EH (cell line): ENCODE measurements around the gene PEMT.

Experiments
- DNase-seq: peaks from one replicate; pipeline ENCODE4 v3.0.0-alpha.2; 2015; ENCODE audit warnings: low read depth

PEMT gene

GRCh38 chr17:17535957-17536356 lies 55.6 kb downstream of the PEMT start:
- peak; percentile 81 for DNase-seq

- no peak for DNase-seq
Observed at GRCh38 chr17:17533901-17534441, 57.5 kb downstream of the PEMT start.

DNA sequence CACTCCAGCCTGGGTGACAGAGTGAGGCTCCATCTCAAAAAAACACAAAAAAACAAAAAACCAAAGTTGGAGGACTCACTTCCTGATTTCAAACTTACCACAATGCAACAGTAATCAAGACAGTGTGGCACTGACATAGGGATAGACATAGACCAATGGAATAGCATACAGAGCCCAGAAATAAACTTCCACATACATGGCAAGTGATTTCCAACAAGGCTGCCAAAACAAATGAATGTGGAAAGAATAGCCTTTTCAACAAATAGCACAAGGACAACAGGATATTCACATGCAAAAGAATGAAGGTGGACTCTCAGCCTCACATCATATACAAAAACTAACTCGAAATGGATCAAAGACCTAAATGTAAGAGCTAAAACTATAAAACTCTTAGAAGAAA lies 58.5 kb downstream of the PEMT start:
- no peak for DNase-seq

- no peak for DNase-seq
Observed at GRCh38 chr17:17531156-17531555, 60.4 kb downstream of the PEMT start.

- no peak for DNase-seq
Observed at GRCh38 chr17:17528696-17529652, 62.5 kb downstream of the PEMT start.

GRCh38 chr17:17527956-17528500 lies 63.5 kb downstream of the PEMT start:
- DNase-seq: no peak

GRCh38 chr17:17527534-17527933 lies 64.0 kb downstream of the PEMT start:
- no peak for DNase-seq

- DNase-seq: no peak
Observed at GRCh38 chr17:17526369-17526768, 65.1 kb downstream of the PEMT start.

- DNase-seq: no peak
Observed at GRCh38 chr17:17525956-17526355, 65.6 kb downstream of the PEMT start.

DNA sequence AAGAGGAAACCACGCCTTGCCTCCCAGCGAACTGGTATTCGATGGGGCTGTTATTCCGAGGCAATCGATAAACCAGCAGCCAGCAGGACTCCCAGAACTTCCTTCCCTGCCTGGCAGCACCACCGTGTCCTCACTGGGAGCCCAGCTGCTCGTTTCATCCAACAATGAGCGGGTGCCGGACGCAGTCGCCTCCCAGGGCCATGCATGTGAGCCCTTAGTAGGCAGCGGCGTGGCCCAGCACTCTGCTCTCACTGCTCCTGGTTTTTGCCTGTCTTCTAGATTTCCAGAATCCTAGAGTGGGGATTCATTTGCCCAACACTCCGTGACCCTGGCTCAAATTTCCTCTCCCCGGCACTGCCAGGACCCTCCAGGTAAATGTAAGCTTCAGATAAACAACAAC lies 66.2 kb downstream of the PEMT start:
- DNase-seq: no peak

DNA sequence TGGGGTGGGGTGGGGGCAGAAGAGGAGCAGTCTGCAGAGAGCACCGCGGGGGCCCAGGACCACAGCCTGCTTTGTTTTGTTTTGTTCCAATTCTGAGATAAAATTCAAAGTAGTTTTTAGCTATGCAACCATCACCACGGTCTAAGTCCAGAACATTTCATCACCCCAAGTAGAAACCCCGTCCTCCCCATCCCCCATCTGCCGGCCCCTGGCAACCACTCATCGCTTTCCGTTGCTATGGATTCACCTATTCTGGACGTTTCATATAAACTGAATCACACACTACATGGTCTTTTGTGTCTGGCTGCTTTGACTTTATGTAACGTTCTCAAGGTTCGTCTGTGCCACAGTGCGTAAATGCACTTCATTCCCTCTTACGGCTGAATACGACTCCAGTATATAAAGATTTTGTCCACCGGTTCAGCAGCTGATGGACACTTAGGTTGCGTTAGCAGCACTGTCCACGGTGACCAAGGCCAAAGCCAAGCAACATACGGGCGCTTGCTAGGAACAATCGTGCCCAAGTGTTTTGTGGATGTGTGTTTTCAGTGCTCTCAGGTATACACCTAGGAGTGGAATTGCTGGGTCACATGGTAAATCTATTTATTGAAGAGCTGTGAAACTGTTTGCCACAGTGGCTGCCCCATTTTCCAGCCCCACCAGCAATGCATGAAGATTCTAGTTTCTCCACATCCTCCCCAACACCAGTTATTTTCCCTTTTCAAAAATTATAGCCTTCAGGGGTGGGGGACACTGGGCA lies 67.6 kb downstream of the PEMT start:
- no peak for DNase-seq

DNA sequence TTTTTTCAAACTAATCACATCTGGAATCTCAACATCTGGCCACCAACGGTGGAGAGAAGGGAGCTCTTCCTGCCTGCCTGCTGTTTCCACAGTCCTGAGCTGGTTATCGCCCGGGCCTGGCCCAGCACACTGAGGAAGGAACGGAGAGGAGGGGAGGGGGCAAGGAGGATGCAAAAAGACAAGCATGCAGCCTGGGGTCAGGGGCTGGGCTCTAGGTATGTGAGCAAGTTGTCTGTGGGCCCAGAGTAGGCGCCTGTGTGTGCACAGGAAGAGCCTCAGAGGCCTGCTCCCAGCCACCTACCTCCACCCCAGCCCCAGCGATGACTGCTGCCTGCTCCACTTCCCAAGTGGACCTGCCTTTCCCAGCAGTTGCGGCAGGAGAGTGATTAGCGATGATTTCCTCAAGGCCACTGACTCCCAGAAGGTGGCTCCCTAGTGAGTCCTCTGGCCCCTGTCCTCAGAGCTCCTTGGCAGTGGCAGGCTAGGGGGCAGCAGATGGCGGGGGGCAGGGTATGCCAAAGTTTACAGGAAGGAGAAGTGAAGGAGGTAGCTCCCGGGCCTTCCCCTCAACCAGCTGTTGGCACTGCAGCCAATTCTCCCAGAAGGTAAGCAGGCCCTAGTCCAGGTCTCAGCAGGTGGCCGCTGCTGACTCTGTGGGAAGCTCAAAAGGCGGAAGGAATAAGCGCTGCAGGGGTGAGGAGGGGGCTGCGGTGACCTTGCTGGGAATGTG lies 68.3 kb downstream of the PEMT start:
- DNase-seq: no peak

- no peak for DNase-seq
Observed at GRCh38 chr17:17520599-17521232, 70.8 kb downstream of the PEMT start.

- DNase-seq: no peak
Observed at GRCh38 chr17:17519886-17520285, 71.6 kb downstream of the PEMT start.

- no peak for DNase-seq
Observed at GRCh38 chr17:17518951-17519350, 72.6 kb downstream of the PEMT start.

- no peak for DNase-seq
Observed at GRCh38 chr17:17518014-17518413, 73.5 kb downstream of the PEMT start.

DNA sequence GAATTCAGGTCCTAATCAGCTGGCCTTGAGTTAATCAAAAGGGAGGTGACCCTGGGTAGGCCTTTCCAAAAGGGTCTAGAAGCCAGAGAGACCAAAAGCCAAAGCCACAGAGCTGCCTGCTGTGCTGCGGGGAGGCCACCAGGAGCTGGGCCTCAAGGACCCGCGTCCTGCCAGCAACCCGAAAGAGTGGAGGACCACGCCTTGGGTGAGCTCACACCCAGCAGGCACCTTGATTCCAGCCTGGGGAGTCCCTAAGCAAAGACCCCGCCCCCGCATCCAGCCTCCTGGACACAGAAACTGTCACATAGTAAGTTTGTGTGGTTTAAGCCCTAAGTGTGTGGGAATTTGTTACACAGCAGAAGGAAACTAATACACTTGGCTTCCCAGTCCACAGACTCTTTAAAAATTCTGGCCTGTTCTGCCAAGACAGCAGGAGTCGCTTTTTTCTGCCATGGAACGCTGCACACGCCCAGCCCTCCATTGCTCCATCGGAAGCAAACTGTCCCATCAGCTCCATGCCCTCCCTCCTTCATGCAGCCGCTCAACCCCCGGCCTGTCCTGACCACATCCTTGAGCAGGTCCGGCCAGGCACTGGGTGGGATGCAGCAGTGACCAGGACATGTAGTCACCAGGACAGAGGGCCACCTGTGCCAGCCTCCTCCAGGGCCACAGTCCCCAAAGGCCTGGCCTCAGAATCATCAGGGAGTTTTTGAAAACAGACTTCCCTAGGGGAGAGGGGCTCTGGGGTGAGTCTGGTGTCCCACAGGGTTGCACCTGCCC lies 74.4 kb downstream of the PEMT start:
- no peak for DNase-seq

GRCh38 chr17:17515934-17516930 lies 75.3 kb downstream of the PEMT start:
- peak; percentile 91 for DNase-seq
